GM23338 (cell line): ENCODE results near the gene FKBP1A. TPM values are rescaled to one million over a fixed set of nuclear protein-coding genes. Genes with fewer than 3 reads are reported as not detected.
A peak's percentile ranks its signal among the peaks of the same experiment; 100 is the strongest.

Source experiments
- ATAC-seq: fragments of 200-7000 bp; cut with Tn5 transposase; 3 replicates; pipeline ENCODE4 v1.9.1; 2020
- DNase-seq: peaks from one replicate; pipeline ENCODE4 v3.0.0-alpha.2; 2015; ENCODE audit warnings: low spot score
- H2AFZ ChIP-seq: fragments of 200-600 bp; sonication (generic); 2 replicates; pipeline ENCODE4 v1.8.0; 2016; ENCODE audit warnings: antibody characterized with exemption, mild to moderate bottlenecking, moderate library complexity
- H3F3A ChIP-seq: fragments of 200-600 bp; sonication (generic); replicated peaks from 2 replicates; pipeline ENCODE4 v1.8.0; 2017; ENCODE audit warnings: antibody characterized with exemption, mixed run types, low read depth
- H3K27ac ChIP-seq: fragments of 200-600 bp; sonication (generic); 2 replicates; pipeline ENCODE4 v1.6.1; 2016; ENCODE audit warnings: low read depth
- H3K27me3 ChIP-seq: fragments of 200-600 bp; sonication (generic); 2 replicates; pipeline ENCODE4 v1.8.0; 2016; ENCODE audit warnings: mild to moderate bottlenecking, mixed run types, moderate library complexity; ENCODE audit not compliant: insufficient read depth
- H3K36me3 ChIP-seq: fragments of 200-600 bp; sonication (generic); 2 replicates; pipeline ENCODE4 v1.8.0; 2016; ENCODE audit warnings: mild to moderate bottlenecking; ENCODE audit not compliant: insufficient read depth
- H3K4me1 ChIP-seq: fragments of 200-600 bp; sonication (generic); 2 replicates; pipeline ENCODE4 v1.8.0; 2016; ENCODE audit warnings: mild to moderate bottlenecking, moderate library complexity; ENCODE audit not compliant: insufficient read depth
- H3K4me2 ChIP-seq: fragments of 200-600 bp; sonication (generic); 2 replicates; pipeline ENCODE4 v1.7.1; 2017; ENCODE audit warnings: mixed run types
- H3K4me3 ChIP-seq: fragments of 200-600 bp; sonication (generic); 2 replicates; pipeline ENCODE4 v1.6.1; 2016; ENCODE audit warnings: mixed run types
- H3K79me2 ChIP-seq: fragments of 200-600 bp; sonication (generic); replicated peaks from 2 replicates; pipeline ENCODE4 v1.8.0; 2017; ENCODE audit warnings: mild to moderate bottlenecking; ENCODE audit not compliant: insufficient read depth
- H3K9me2 ChIP-seq: fragments of 200-600 bp; sonication (generic); 2 replicates; pipeline ENCODE4 v1.8.0; 2017; ENCODE audit not compliant: insufficient read depth
- H4K20me1 ChIP-seq: fragments of 200-600 bp; sonication (generic); replicated peaks from 2 replicates; pipeline ENCODE4 v1.8.0; 2017; ENCODE audit warnings: mild to moderate bottlenecking; ENCODE audit not compliant: insufficient read depth
- H3K27ac Mint-ChIP-seq: 2 replicates; pipeline ENCODE4 v1.8.0; 2020; ENCODE audit warnings: inconsistent platforms, mild to moderate bottlenecking, moderate library complexity, mixed read lengths
- H3K27me3 Mint-ChIP-seq: 3 replicates; pipeline ENCODE4 v1.8.0; 2022; ENCODE audit warnings: low read depth, mild to moderate bottlenecking, moderate library complexity, mixed read lengths, inconsistent platforms; ENCODE audit not compliant: insufficient read depth, poor library complexity
- H3K36me3 Mint-ChIP-seq: 3 replicates; pipeline ENCODE4 v1.8.0; 2021; ENCODE audit warnings: low read depth, mild to moderate bottlenecking, inconsistent platforms, moderate library complexity, mixed read lengths
- H3K4me1 Mint-ChIP-seq: 3 replicates; pipeline ENCODE4 v1.8.0; 2020; ENCODE audit warnings: mild to moderate bottlenecking, inconsistent platforms, mixed read lengths
- H3K4me3 Mint-ChIP-seq: 3 replicates; pipeline ENCODE4 v1.8.0; 2021; ENCODE audit warnings: moderate library complexity, mild to moderate bottlenecking, inconsistent platforms, mixed read lengths
- H3K9me3 Mint-ChIP-seq: 3 replicates; pipeline ENCODE4 v1.8.0; 2020; ENCODE audit warnings: moderate library complexity, mild to moderate bottlenecking, inconsistent platforms, mixed read lengths
- CREB1 ChIP-seq: fragments of 250-450 bp; sonication (Bioruptor Pico); IDR thresholded peaks from 2 replicates; pipeline ENCODE4 v1.5.0; 2020; ENCODE audit warnings: low read depth, mild to moderate bottlenecking, moderate library complexity
- EZH2 ChIP-seq: fragments of 200-600 bp; sonication (generic); IDR thresholded peaks from one replicate; pipeline ENCODE4 v1.8.0; 2017; ENCODE audit warnings: antibody characterized with exemption, mild to moderate bottlenecking, low read depth; ENCODE audit not compliant: unreplicated experiment
- EZH2phosphoT487 ChIP-seq: fragments of 200-600 bp; sonication (generic); IDR thresholded peaks from one replicate; pipeline ENCODE4 v1.8.1; 2018; ENCODE audit warnings: antibody characterized with exemption; ENCODE audit not compliant: unreplicated experiment
- JUNB ChIP-seq: IDR thresholded peaks from one replicate; pipeline ENCODE4 v1.6.1; 2016; ENCODE audit warnings: antibody characterized with exemption; ENCODE audit not compliant: unreplicated experiment
- NANOG ChIP-seq: IDR thresholded peaks from 2 replicates; pipeline ENCODE4 v1.6.1; 2016; ENCODE audit warnings: antibody characterized with exemption, borderline replicate concordance
- POLR2AphosphoS5 ChIP-seq: IDR thresholded peaks from 2 replicates; pipeline ENCODE4 v1.6.1; 2016; ENCODE audit warnings: antibody characterized with exemption, low read depth
- STAT1 ChIP-seq: IDR thresholded peaks from one replicate; pipeline ENCODE4 v1.6.1; 2016; ENCODE audit warnings: antibody characterized with exemption; ENCODE audit not compliant: unreplicated experiment
- ZNF114 ChIP-seq: fragments of 250-450 bp; sonication (Bioruptor Pico); IDR thresholded peaks from 2 replicates; pipeline ENCODE4 v1.5.0; 2020; ENCODE audit warnings: mild to moderate bottlenecking, moderate library complexity
- ZNF331 ChIP-seq: fragments of 250-450 bp; sonication (Bioruptor Pico); IDR thresholded peaks from 2 replicates; pipeline ENCODE4 v1.5.0; 2020; ENCODE audit warnings: low read depth, mild to moderate bottlenecking, moderate library complexity
- polyA plus RNA-seq: library from polyadenylated mRNA; unstranded; fragments of >200 nt; fragmentation: Nextera tagmentation; extraction: Ambion mirVana; gene quantifications from 2 replicates; pipeline ENCODE4 v1.2.1, GENCODE V29; 2016
- total RNA-seq: library from RNA; depleted of rRNA; stranded (reverse); fragments of >200 nt; shearing (Covaris generic); gene quantifications from 2 replicates; pipeline ENCODE4 v1.2.3, GENCODE V29; 2014
- TF ChIP-seq, protein P1 (sequence below): IDR thresholded peaks from 2 replicates; pipeline ENCODE4 v1.6.1; 2016; ENCODE audit warnings: antibody characterized with exemption
- TF ChIP-seq, protein P2 (sequence below), 2 experiments: fragments of 200-600 bp in 1 of 2; sonication (generic) in 1 of 2; conservative IDR thresholded peaks; 2 replicates each; pipeline versions ENCODE4 v1.5.1 to v1.6.1; 2016 to 2017; ENCODE audit warnings: antibody characterized with exemption in 2 of 2, low read depth in 2 of 2, mild to moderate bottlenecking in 2 of 2, moderate library complexity in 1 of 2
- TF ChIP-seq, protein P3 (sequence below): IDR thresholded peaks from one replicate; pipeline ENCODE4 v1.6.1; 2018; ENCODE audit warnings: antibody characterized with exemption; ENCODE audit not compliant: unreplicated experiment
- TF ChIP-seq, protein P4 (sequence below): fragments of 250-450 bp; sonication (Bioruptor Pico); IDR thresholded peaks from 2 replicates; pipeline ENCODE4 v1.5.0; 2020; ENCODE audit warnings: mild to moderate bottlenecking, moderate library complexity

FKBP1A gene
- total and polyA plus RNA-seq, 2 experiments from 2014 or later = 171 to 350 TPM

DNA sequence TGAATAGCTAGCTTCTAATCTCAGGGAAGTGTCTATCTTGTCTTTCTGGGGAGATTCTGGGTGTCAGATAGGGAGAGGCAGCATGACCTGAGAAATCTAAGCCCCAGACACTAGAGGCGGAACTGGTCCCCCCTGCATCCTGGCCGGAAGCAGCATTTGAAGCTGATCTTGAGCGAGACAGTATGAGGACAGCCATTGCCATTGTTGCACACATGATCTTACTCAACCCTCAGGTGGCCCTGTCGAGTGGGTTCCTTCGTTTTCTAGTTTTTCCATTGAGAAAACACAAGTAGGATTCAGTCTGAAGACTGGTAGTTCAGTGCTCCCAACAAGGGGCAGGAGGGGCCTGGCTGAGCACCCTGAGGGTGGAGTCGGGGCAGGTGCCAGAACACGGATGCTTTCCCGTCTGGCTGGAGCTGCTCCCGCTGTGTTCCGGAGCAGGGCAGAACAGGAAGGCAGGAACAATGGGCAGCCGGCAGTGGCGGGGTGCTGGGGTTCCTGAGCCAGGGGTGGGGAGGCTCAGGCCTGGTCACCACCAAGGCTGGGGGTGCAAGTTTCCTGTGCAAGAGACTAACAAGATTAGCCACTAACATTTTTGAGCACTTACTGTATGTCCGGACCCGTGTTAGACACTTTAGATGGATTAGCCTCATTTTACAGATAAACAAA is 56.0 kb downstream of the FKBP1A start:
- peaks cover 21% of the 10 kb centered on the region; the same call in 2 of the 3 replicates for H3K36me3 Mint-ChIP-seq
- H3K9me3 Mint-ChIP-seq = no peaks in the 10 kb centered on the region
- H3K9me2 ChIP-seq = no peaks in the 10 kb centered on the region
- 0 out of 2 replicates have a peak, but pooled peaks cover 5% of the 10 kb centered on the region for H3K79me2 ChIP-seq
- DNase-seq (peak; percentile 43), ATAC-seq (peak; percentile 75)
- H3F3A ChIP-seq = no peaks in the 10 kb centered on the region
- TF ChIP-seq EZH2phosphoT487 (no peak), ZNF114 (no peak), ZNF331 (CRISPR knock-in tag) (no peak), JUNB (no peak), POLR2AphosphoS5 (no peak), STAT1 (no peak), EZH2 (no peak), CREB1 (CRISPR knock-in tag) (no peak), NANOG (no peak)
- TF ChIP-seq, protein P1, sequence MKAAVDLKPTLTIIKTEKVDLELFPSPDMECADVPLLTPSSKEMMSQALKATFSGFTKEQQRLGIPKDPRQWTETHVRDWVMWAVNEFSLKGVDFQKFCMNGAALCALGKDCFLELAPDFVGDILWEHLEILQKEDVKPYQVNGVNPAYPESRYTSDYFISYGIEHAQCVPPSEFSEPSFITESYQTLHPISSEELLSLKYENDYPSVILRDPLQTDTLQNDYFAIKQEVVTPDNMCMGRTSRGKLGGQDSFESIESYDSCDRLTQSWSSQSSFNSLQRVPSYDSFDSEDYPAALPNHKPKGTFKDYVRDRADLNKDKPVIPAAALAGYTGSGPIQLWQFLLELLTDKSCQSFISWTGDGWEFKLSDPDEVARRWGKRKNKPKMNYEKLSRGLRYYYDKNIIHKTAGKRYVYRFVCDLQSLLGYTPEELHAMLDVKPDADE = no peak
- TF ChIP-seq, protein P2, sequence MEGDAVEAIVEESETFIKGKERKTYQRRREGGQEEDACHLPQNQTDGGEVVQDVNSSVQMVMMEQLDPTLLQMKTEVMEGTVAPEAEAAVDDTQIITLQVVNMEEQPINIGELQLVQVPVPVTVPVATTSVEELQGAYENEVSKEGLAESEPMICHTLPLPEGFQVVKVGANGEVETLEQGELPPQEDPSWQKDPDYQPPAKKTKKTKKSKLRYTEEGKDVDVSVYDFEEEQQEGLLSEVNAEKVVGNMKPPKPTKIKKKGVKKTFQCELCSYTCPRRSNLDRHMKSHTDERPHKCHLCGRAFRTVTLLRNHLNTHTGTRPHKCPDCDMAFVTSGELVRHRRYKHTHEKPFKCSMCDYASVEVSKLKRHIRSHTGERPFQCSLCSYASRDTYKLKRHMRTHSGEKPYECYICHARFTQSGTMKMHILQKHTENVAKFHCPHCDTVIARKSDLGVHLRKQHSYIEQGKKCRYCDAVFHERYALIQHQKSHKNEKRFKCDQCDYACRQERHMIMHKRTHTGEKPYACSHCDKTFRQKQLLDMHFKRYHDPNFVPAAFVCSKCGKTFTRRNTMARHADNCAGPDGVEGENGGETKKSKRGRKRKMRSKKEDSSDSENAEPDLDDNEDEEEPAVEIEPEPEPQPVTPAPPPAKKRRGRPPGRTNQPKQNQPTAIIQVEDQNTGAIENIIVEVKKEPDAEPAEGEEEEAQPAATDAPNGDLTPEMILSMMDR (conservative IDR thresholded peaks at IDR 0.05; ENCODE audit: low read depth in 2 of 2) = no peak
- TF ChIP-seq, protein P3, sequence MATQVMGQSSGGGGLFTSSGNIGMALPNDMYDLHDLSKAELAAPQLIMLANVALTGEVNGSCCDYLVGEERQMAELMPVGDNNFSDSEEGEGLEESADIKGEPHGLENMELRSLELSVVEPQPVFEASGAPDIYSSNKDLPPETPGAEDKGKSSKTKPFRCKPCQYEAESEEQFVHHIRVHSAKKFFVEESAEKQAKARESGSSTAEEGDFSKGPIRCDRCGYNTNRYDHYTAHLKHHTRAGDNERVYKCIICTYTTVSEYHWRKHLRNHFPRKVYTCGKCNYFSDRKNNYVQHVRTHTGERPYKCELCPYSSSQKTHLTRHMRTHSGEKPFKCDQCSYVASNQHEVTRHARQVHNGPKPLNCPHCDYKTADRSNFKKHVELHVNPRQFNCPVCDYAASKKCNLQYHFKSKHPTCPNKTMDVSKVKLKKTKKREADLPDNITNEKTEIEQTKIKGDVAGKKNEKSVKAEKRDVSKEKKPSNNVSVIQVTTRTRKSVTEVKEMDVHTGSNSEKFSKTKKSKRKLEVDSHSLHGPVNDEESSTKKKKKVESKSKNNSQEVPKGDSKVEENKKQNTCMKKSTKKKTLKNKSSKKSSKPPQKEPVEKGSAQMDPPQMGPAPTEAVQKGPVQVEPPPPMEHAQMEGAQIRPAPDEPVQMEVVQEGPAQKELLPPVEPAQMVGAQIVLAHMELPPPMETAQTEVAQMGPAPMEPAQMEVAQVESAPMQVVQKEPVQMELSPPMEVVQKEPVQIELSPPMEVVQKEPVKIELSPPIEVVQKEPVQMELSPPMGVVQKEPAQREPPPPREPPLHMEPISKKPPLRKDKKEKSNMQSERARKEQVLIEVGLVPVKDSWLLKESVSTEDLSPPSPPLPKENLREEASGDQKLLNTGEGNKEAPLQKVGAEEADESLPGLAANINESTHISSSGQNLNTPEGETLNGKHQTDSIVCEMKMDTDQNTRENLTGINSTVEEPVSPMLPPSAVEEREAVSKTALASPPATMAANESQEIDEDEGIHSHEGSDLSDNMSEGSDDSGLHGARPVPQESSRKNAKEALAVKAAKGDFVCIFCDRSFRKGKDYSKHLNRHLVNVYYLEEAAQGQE = no peak
- TF ChIP-seq, protein P4, sequence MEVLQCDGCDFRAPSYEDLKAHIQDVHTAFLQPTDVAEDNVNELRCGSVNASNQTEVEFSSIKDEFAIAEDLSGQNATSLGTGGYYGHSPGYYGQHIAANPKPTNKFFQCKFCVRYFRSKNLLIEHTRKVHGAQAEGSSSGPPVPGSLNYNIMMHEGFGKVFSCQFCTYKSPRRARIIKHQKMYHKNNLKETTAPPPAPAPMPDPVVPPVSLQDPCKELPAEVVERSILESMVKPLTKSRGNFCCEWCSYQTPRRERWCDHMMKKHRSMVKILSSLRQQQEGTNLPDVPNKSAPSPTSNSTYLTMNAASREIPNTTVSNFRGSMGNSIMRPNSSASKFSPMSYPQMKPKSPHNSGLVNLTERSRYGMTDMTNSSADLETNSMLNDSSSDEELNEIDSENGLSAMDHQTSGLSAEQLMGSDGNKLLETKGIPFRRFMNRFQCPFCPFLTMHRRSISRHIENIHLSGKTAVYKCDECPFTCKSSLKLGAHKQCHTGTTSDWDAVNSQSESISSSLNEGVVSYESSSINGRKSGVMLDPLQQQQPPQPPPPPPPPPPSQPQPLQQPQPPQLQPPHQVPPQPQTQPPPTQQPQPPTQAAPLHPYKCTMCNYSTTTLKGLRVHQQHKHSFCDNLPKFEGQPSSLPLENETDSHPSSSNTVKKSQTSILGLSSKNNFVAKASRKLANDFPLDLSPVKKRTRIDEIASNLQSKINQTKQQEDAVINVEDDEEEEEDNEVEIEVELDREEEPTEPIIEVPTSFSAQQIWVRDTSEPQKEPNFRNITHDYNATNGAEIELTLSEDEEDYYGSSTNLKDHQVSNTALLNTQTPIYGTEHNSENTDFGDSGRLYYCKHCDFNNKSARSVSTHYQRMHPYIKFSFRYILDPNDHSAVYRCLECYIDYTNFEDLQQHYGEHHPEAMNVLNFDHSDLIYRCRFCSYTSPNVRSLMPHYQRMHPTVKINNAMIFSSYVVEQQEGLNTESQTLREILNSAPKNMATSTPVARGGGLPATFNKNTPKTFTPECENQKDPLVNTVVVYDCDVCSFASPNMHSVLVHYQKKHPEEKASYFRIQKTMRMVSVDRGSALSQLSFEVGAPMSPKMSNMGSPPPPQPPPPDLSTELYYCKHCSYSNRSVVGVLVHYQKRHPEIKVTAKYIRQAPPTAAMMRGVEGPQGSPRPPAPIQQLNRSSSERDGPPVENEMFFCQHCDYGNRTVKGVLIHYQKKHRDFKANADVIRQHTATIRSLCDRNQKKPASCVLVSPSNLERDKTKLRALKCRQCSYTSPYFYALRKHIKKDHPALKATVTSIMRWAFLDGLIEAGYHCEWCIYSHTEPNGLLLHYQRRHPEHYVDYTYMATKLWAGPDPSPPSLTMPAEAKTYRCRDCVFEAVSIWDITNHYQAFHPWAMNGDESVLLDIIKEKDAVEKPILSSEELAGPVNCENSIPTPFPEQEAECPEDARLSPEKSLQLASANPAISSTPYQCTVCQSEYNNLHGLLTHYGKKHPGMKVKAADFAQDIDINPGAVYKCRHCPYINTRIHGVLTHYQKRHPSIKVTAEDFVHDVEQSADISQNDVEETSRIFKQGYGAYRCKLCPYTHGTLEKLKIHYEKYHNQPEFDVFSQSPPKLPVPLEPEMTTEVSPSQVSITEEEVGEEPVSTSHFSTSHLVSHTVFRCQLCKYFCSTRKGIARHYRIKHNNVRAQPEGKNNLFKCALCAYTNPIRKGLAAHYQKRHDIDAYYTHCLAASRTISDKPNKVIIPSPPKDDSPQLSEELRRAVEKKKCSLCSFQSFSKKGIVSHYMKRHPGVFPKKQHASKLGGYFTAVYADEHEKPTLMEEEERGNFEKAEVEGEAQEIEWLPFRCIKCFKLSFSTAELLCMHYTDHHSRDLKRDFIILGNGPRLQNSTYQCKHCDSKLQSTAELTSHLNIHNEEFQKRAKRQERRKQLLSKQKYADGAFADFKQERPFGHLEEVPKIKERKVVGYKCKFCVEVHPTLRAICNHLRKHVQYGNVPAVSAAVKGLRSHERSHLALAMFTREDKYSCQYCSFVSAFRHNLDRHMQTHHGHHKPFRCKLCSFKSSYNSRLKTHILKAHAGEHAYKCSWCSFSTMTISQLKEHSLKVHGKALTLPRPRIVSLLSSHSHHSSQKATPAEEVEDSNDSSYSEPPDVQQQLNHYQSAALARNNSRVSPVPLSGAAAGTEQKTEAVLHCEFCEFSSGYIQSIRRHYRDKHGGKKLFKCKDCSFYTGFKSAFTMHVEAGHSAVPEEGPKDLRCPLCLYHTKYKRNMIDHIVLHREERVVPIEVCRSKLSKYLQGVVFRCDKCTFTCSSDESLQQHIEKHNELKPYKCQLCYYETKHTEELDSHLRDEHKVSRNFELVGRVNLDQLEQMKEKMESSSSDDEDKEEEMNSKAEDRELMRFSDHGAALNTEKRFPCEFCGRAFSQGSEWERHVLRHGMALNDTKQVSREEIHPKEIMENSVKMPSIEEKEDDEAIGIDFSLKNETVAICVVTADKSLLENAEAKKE (CRISPR knock-in tag) = no peak
- H3K4me1 ChIP-seq = no peaks in the 10 kb centered on the region
- no peaks in the 10 kb centered on the region for H3K36me3 ChIP-seq
- peaks cover 16% of the 10 kb centered on the region for H3K4me1 Mint-ChIP-seq
- H2AFZ ChIP-seq = no peak overlapping the region
- no peak overlapping the region for H3K4me3 ChIP-seq
- H3K27ac ChIP-seq = 0 out of 2 replicates have a peak overlapping the region, but pooled peaks have one; percentile 45
- no peak overlapping the region for H3K4me2 ChIP-seq
- no peaks in the 10 kb centered on the region; the same call in 1 of the 2 replicates for H3K27me3 ChIP-seq
- H3K4me3 Mint-ChIP-seq = no peak overlapping the region
- peaks cover 11% of the 10 kb centered on the region for H3K27me3 Mint-ChIP-seq
- H4K20me1 ChIP-seq = peaks cover 15% of the 10 kb centered on the region
- no peak overlapping the region for H3K27ac Mint-ChIP-seq
